Measurements from ENCODE around the gene MRFAP1L1.

GRCh38 chr4:6697131-6697530 is 12.5 kb downstream of the MRFAP1L1 start:
- TF ChIP-seq CTCF (IDR thresholded peaks at IDR 0.05; ENCODE audit: low read depth, low read length) (no peak), EZH2phosphoT487 (IDR thresholded peaks at IDR 0.05; ENCODE audit: low read depth) (no peak)

Measured in OCI-LY3 (cell line).